ENCODE data around the gene GLYR1. TPM values are rescaled to one million over a fixed set of nuclear protein-coding genes. Genes with fewer than 3 reads are reported as not detected.

The GLYR1 gene
- total and polyA plus RNA-seq, 2 donors (not counting 1 experiment from before 2014, with no cell fraction given) = 34.0 to 137 TPM

DNA sequence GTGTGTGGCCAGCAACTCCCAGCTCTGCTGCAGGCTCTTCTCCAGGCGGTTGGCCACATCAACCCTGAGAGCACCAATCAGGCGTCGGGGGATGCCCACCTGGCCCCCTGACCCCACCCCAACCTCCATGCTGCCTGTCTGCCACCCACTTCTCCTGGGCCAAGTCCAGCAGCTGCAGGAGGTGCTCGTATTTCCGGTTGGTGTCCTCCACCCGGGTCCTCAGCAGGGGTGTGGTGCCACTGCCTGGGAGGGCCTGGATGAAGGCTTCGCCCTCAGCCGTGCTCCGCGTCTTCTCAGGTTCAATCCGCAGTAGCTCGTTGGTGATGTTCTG, 44.8 kb upstream of the GLYR1 start:
- Histone ChIP-seq H3K4me1 (ENCODE audit: control insufficient read depth in 2 of 2, insufficient read depth in 2 of 2, low read length in 2 of 2) (no peaks in the 10 kb centered on the region), H3K79me2 (ENCODE audit: control insufficient read depth, insufficient read depth, low read length) (no peaks in the 10 kb centered on the region), H3K9ac (ENCODE audit: low read length) (no peak overlapping the region), H4K20me1 (ENCODE audit: control insufficient read depth, insufficient read depth, low read length, poor library complexity, severe bottlenecking) (no peaks in the 10 kb centered on the region), H3K9me3 (ENCODE audit: control extremely low read depth in 1 of 3, control insufficient read depth in 2 of 3, insufficient read depth in 1 of 3, low read length in 2 of 3) (no peaks in the 10 kb centered on the region), H3K27me3 (replicated peaks in 1 of 4; ENCODE audit: control extremely low read depth in 1 of 4, control insufficient read depth in 3 of 4, insufficient read depth in 4 of 4, low read length in 3 of 4) (no peaks in the 10 kb centered on the region), H2AFZ (ENCODE audit: insufficient read depth, low read depth, low read length, poor library complexity, severe bottlenecking) (no peak overlapping the region), H3K36me3 (replicated peaks in 1 of 2; ENCODE audit: control extremely low read depth in 1 of 2, control insufficient read depth in 1 of 2, extremely low read depth in 1 of 2, insufficient read depth in 2 of 2, low read length in 1 of 2) (no peaks in the 10 kb centered on the region), H3K4me2 (replicated peaks; ENCODE audit: low read depth, low read length, poor library complexity, severe bottlenecking) (no peak overlapping the region), H3K27ac (ENCODE audit: low read length in 2 of 2) (no peak overlapping the region), H3K4me3 (ENCODE audit: control extremely low read depth in 1 of 5, extremely low read depth in 1 of 5, insufficient read depth in 1 of 5, low read depth in 2 of 5, low read length in 4 of 5) (no peak overlapping the region)
- ChIA-PET CTCF (no interaction called here), POLR2A (no interaction called here)
- H3K4me3 Mint-ChIP-seq = no peak overlapping the region
- no peak for TF ChIP-seq EZH2 (IDR thresholded peaks at IDR 0.05; ENCODE audit: borderline replicate concordance, insufficient read depth, low read depth, low read length, poor library complexity, severe bottlenecking)
- TF ChIP-seq, protein P1, sequence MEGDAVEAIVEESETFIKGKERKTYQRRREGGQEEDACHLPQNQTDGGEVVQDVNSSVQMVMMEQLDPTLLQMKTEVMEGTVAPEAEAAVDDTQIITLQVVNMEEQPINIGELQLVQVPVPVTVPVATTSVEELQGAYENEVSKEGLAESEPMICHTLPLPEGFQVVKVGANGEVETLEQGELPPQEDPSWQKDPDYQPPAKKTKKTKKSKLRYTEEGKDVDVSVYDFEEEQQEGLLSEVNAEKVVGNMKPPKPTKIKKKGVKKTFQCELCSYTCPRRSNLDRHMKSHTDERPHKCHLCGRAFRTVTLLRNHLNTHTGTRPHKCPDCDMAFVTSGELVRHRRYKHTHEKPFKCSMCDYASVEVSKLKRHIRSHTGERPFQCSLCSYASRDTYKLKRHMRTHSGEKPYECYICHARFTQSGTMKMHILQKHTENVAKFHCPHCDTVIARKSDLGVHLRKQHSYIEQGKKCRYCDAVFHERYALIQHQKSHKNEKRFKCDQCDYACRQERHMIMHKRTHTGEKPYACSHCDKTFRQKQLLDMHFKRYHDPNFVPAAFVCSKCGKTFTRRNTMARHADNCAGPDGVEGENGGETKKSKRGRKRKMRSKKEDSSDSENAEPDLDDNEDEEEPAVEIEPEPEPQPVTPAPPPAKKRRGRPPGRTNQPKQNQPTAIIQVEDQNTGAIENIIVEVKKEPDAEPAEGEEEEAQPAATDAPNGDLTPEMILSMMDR (IDR thresholded peaks at IDR 0.05) = no peak
- no peaks in the 10 kb centered on the region for H3K9me3 Mint-ChIP-seq (ENCODE audit: insufficient read depth)
- WGBS (ENCODE audit: insufficient coverage) = 87% methylated on average over 12 of the region's 12 CpGs
- ATAC-seq (ENCODE audit: low read depth) (no peak), DNase-seq (no peak)
- intact Hi-C loops (cut with micrococcal nuclease) = no loop called here
- no peaks in the 10 kb centered on the region for H3K4me1 Mint-ChIP-seq
- H3K27ac Mint-ChIP-seq = no peak overlapping the region
- peaks cover 6% of the 10 kb centered on the region for H3K27me3 Mint-ChIP-seq

- Mint-ChIP-seq H3K27ac (no peak overlapping the region), H3K4me3 (no peak overlapping the region), H3K9me3 (ENCODE audit: insufficient read depth) (no peaks in the 10 kb centered on the region), H3K27me3 (peaks cover 4% of the 10 kb centered on the region), H3K4me1 (no peaks in the 10 kb centered on the region)
- Histone ChIP-seq H2AFZ (ENCODE audit: insufficient read depth, low read depth, low read length, poor library complexity, severe bottlenecking) (no peak overlapping the region), H3K27me3 (replicated peaks in 1 of 4; ENCODE audit: control extremely low read depth in 1 of 4, control insufficient read depth in 3 of 4, insufficient read depth in 4 of 4, low read length in 3 of 4) (no peaks in the 10 kb centered on the region), H4K20me1 (ENCODE audit: control insufficient read depth, insufficient read depth, low read length, poor library complexity, severe bottlenecking) (no peaks in the 10 kb centered on the region), H3K9me3 (ENCODE audit: control extremely low read depth in 1 of 3, control insufficient read depth in 2 of 3, insufficient read depth in 1 of 3, low read length in 2 of 3) (no peaks in the 10 kb centered on the region), H3K4me1 (ENCODE audit: control insufficient read depth in 2 of 2, insufficient read depth in 2 of 2, low read length in 2 of 2) (no peaks in the 10 kb centered on the region), H3K4me3 (ENCODE audit: control extremely low read depth in 1 of 5, extremely low read depth in 1 of 5, insufficient read depth in 1 of 5, low read depth in 2 of 5, low read length in 4 of 5) (no peak overlapping the region), H3K4me2 (replicated peaks; ENCODE audit: low read depth, low read length, poor library complexity, severe bottlenecking) (no peak overlapping the region), H3K9ac (ENCODE audit: low read length) (no peak overlapping the region), H3K27ac (ENCODE audit: low read length in 2 of 2) (no peak overlapping the region), H3K79me2 (ENCODE audit: control insufficient read depth, insufficient read depth, low read length) (no peaks in the 10 kb centered on the region), H3K36me3 (replicated peaks in 1 of 2; ENCODE audit: control extremely low read depth in 1 of 2, control insufficient read depth in 1 of 2, extremely low read depth in 1 of 2, insufficient read depth in 2 of 2, low read length in 1 of 2) (no peaks in the 10 kb centered on the region)
- ChIA-PET CTCF (no interaction called here), POLR2A (no interaction called here)
- DNase-seq (no peak), ATAC-seq (ENCODE audit: low read depth) (no peak)
- 94% methylated on average over 15 of the region's 16 CpGs for WGBS (ENCODE audit: insufficient coverage)
- TF ChIP-seq EZH2 (IDR thresholded peaks at IDR 0.05; ENCODE audit: borderline replicate concordance, insufficient read depth, low read depth, low read length, poor library complexity, severe bottlenecking) = no peak
- TF ChIP-seq, protein P1 (IDR thresholded peaks at IDR 0.05) = no peak
- intact Hi-C loops (cut with micrococcal nuclease) = no loop called here
Observed at GRCh38 chr16:4891097-4891885, 44.2 kb upstream of the GLYR1 start.

Measured in B cell (primary cell).